Endothelial cell (in vitro differentiated cells): ENCODE data around the gene RAB44. TPM values are rescaled to one million over a fixed set of nuclear protein-coding genes. Genes with fewer than 3 reads are reported as not detected.
A peak's percentile ranks its signal among the peaks of the same experiment; 100 is the strongest.

ENCODE experiments used
- DNase-seq: peaks from one replicate; pipeline ENCODE4 v3.0.0; 2021; ENCODE audit warnings: low spot score
- H3K27ac Mint-ChIP-seq: one replicate; pipeline ENCODE4 v1.8.0; 2021; ENCODE audit warnings: mixed read lengths, inconsistent platforms; ENCODE audit not compliant: unreplicated experiment
- H3K27me3 Mint-ChIP-seq: one replicate; pipeline ENCODE4 v1.8.0; 2021; ENCODE audit warnings: mild to moderate bottlenecking, moderate library complexity, mixed read lengths, inconsistent platforms; ENCODE audit not compliant: unreplicated experiment
- H3K36me3 Mint-ChIP-seq: one replicate; pipeline ENCODE4 v1.8.0; 2021; ENCODE audit warnings: mild to moderate bottlenecking, low read depth, mixed read lengths, inconsistent platforms; ENCODE audit not compliant: unreplicated experiment
- H3K4me1 Mint-ChIP-seq: one replicate; pipeline ENCODE4 v1.8.0; 2021; ENCODE audit warnings: mild to moderate bottlenecking, mixed read lengths, inconsistent platforms; ENCODE audit not compliant: unreplicated experiment
- H3K4me3 Mint-ChIP-seq: one replicate; pipeline ENCODE4 v1.8.0; 2021; ENCODE audit warnings: mild to moderate bottlenecking, mixed read lengths, inconsistent platforms; ENCODE audit not compliant: unreplicated experiment
- H3K9me3 Mint-ChIP-seq: one replicate; pipeline ENCODE4 v1.8.0; 2021; ENCODE audit warnings: mixed read lengths, inconsistent platforms; ENCODE audit not compliant: unreplicated experiment
- CTCF ChIP-seq: fragments of 200-600 bp; sonication (generic); IDR thresholded peaks from one replicate; pipeline ENCODE4 v1.5.0; 2021; ENCODE audit warnings: antibody characterized with exemption; ENCODE audit not compliant: unreplicated experiment
- total RNA-seq: library from RNA; stranded (reverse); fragmentation: NEBNext Ultra II Directional; extraction: Animal tissue kit (Norgen Biotek cat#: 25700); gene quantifications from one replicate; pipeline ENCODE4 v1.2.1, GENCODE V29; 2021; ENCODE audit not compliant: unreplicated experiment

Gene RAB44
- total RNA-seq, 1 donor from 2014 or later = not detected

DNA sequence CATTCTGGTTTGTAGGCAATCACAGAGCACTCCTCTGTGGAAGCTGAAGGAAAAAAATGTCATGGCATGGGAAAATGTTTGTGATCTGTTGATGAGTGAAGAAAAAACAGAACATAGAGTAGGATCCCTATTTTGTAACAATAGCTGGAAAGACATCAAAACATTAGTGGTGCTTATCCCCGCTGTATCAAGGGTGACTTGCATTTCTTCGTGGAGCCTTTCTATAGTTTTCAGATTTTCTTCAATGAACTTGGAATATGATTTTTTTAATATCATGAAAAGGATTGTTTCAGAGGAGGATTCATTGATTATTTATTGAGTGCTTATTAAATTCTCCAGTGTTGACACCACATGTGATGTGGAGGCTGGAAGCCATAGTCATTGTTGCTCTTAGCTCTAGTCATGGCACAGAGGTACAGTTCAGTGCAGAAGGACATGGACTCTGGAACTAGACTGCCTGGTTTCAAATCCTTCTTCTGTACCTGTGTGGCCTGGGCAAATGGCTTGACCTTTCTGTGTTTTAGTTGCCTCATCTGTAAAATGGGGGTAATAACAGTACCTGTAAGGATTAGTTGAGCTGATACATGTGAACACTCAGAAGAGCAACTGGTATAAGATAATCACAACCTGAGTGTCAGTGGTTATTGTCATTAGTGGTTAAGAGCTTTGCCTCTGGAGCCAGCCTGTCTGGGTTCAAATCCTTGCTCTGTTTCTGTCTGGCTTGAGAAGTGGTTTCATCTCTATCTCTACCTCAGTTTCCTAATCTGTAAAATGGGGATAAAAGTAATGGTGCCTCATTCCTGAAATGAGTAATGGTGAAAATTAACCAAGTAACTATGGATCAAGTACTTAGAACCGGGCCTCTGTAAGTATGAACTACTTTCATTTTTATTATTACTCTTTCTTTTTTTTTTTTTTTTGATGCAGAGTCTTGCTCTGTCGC, 33.9 kb upstream of the RAB44 start:
- Mint-ChIP-seq H3K36me3 (no peaks in the 10 kb centered on the region), H3K27ac (no peak overlapping the region), H3K9me3 (no peaks in the 10 kb centered on the region), H3K4me1 (peaks cover 21% of the 10 kb centered on the region), H3K27me3 (no peaks in the 10 kb centered on the region), H3K4me3 (peak overlapping the region; percentile 20)
- DNase-seq = no peak
- no peak for TF ChIP-seq CTCF

DNA sequence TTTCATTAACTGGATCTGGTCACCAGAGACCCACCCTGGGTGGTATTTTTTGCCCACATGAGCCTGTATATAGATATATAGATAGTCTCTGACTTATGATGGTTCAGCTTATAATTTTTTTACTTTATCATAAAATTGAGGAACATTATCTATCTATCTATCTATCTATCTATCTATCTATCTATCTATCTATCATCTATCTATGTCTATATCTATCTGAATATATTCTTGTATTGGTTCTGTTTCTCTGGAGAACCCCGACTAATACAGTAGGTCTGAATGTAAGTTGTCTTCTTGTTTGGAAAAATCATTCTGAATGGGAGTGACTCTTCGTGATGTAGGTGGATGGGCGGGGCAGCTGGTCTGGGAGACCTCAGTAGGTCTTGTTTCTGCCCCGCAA, 32.4 kb upstream of the RAB44 start:
- Mint-ChIP-seq H3K36me3 (no peaks in the 10 kb centered on the region), H3K9me3 (no peaks in the 10 kb centered on the region), H3K4me3 (no peak overlapping the region), H3K4me1 (peaks cover 21% of the 10 kb centered on the region), H3K27me3 (no peaks in the 10 kb centered on the region), H3K27ac (no peak overlapping the region)
- TF ChIP-seq CTCF = no peak
- no peak for DNase-seq

- no peak overlapping the region for H3K4me3 Mint-ChIP-seq
These were observed 31.3 kb upstream of the RAB44 start for GRCh38 chr6:36666287-36666686.

GRCh38 chr6:36666826-36667591, 30.6 kb upstream of the RAB44 start:
- Mint-ChIP-seq H3K36me3 (no peaks in the 10 kb centered on the region), H3K4me3 (no peak overlapping the region), H3K4me1 (peaks cover 21% of the 10 kb centered on the region), H3K27me3 (peaks cover 2% of the 10 kb centered on the region), H3K27ac (peak overlapping the region; percentile 72), H3K9me3 (no peaks in the 10 kb centered on the region)
- TF ChIP-seq CTCF = no peak
- DNase-seq = peak; percentile 26

More at GRCh38 chr6:36666287-36666686, 31.3 kb upstream of the RAB44 start:
- no peaks in the 10 kb centered on the region for H3K27me3 Mint-ChIP-seq
- no peak for DNase-seq
- H3K9me3 Mint-ChIP-seq = no peaks in the 10 kb centered on the region
- H3K27ac Mint-ChIP-seq = no peak overlapping the region
- TF ChIP-seq CTCF = no peak
- peaks cover 21% of the 10 kb centered on the region for H3K4me1 Mint-ChIP-seq
- H3K36me3 Mint-ChIP-seq = no peaks in the 10 kb centered on the region

DNA sequence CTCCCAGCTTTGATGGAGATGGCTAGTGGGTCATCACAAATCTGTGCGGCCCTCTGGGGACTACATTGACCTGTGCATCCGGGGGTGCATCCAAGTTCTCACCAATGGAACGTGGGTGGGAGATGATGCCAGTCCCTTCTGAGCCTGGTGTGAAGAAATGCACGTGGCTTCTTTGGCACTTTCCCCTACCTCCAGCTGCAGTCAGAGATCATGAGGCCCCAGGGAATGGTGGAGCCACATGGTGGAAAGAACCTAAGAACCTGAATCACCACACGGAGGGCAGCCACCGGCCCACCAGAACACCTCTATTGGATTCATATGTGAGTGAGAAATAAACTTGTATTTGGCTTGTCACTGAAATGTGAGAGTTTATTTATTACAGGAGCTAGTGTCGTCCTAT, 29.0 kb upstream of the RAB44 start:
- TF ChIP-seq CTCF = no peak
- Mint-ChIP-seq H3K27ac (no peak overlapping the region), H3K27me3 (peaks cover 2% of the 10 kb centered on the region), H3K36me3 (no peaks in the 10 kb centered on the region), H3K9me3 (no peaks in the 10 kb centered on the region), H3K4me3 (no peak overlapping the region), H3K4me1 (peaks cover 15% of the 10 kb centered on the region)
- DNase-seq = no peak
